ENCODE data around the gene GNAO1.

DNA sequence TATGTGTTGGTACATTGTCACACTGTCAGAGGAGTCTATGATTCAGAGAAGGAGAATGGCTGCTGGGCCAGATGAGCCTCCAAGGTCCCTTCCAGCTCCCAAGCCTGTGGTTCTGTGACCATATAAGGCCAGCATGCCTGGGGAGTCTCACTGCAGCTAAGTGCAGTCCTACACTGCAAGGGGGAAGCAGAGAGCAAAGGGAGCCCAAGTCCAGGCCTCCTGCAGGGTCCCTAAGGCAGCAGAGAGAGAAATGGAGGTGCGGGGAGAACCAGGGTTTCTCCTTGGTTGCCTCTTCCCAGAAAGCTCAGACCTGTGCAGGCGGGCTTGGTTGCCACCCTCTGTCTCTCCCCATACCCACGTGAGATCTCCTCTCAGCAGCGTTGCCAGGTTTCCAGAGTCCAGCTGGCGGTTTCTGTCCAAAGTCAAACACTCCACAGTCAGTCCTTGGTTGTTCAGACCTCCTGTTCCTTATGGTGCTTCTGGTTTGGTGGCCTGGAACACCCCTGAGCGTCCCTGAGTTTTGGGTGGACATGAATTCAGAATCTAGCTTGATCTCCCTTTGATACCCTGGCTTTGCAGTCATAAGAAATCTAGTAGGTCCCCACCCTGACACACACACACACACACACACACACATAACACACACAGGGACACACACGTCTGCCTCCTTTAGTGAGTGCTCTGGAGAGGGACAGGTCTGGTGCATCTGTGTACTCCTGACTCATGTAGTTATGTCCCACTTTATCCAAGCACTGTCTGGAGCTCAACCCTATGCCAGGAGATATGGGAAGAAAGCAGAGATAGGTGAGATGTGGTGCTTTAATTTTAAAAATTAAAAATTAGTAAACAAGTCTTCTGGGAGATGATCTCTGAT lies 78.8 kb downstream of the GNAO1 start:
- TF ChIP-seq KHSRP (IDR thresholded peaks at IDR 0.05), result no peak
- no peak for TF ChIP-seq SP1 (CRISPR knock-in tag; IDR thresholded peaks at IDR 0.05)
- TF ChIP-seq ELF4 (CRISPR knock-in tag; IDR thresholded peaks at IDR 0.05), result no peak
- TF ChIP-seq, protein P1, sequence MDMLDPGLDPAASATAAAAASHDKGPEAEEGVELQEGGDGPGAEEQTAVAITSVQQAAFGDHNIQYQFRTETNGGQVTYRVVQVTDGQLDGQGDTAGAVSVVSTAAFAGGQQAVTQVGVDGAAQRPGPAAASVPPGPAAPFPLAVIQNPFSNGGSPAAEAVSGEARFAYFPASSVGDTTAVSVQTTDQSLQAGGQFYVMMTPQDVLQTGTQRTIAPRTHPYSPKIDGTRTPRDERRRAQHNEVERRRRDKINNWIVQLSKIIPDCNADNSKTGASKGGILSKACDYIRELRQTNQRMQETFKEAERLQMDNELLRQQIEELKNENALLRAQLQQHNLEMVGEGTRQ (CRISPR knock-in tag; IDR thresholded peaks at IDR 0.05), result no peak
- no peak for TF ChIP-seq RAD51 (IDR thresholded peaks at IDR 0.05; ENCODE audit: borderline replicate concordance, low read depth)
- TF ChIP-seq, protein P2, sequence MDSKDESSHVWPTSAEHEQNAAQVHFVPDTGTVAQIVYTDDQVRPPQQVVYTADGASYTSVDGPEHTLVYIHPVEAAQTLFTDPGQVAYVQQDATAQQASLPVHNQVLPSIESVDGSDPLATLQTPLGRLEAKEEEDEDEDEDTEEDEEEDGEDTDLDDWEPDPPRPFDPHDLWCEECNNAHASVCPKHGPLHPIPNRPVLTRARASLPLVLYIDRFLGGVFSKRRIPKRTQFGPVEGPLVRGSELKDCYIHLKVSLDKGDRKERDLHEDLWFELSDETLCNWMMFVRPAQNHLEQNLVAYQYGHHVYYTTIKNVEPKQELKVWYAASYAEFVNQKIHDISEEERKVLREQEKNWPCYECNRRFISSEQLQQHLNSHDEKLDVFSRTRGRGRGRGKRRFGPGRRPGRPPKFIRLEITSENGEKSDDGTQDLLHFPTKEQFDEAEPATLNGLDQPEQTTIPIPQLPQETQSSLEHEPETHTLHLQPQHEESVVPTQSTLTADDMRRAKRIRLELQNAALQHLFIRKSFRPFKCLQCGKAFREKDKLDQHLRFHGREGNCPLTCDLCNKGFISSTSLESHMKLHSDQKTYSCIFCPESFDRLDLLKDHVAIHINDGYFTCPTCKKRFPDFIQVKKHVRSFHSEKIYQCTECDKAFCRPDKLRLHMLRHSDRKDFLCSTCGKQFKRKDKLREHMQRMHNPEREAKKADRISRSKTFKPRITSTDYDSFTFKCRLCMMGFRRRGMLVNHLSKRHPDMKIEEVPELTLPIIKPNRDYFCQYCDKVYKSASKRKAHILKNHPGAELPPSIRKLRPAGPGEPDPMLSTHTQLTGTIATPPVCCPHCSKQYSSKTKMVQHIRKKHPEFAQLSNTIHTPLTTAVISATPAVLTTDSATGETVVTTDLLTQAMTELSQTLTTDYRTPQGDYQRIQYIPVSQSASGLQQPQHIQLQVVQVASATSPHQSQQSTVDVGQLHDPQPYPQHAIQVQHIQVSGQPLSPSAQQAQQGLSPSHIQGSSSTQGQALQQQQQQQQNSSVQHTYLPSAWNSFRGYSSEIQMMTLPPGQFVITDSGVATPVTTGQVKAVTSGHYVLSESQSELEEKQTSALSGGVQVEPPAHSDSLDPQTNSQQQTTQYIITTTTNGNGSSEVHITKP (IDR thresholded peaks at IDR 0.05; ENCODE audit: partially characterized antibody), result no peak
- TF ChIP-seq, protein P3, sequence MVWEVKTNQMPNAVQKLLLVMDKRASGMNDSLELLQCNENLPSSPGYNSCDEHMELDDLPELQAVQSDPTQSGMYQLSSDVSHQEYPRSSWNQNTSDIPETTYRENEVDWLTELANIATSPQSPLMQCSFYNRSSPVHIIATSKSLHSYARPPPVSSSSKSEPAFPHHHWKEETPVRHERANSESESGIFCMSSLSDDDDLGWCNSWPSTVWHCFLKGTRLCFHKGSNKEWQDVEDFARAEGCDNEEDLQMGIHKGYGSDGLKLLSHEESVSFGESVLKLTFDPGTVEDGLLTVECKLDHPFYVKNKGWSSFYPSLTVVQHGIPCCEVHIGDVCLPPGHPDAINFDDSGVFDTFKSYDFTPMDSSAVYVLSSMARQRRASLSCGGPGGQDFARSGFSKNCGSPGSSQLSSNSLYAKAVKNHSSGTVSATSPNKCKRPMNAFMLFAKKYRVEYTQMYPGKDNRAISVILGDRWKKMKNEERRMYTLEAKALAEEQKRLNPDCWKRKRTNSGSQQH (CRISPR knock-in tag; IDR thresholded peaks at IDR 0.05), result no peak
- no peak for TF ChIP-seq SRSF9 (IDR thresholded peaks at IDR 0.05; ENCODE audit: borderline replicate concordance, low read depth, low read length)
